ENCODE data around the gene UNKL. TPM values are rescaled to one million over a fixed set of nuclear protein-coding genes. Genes with fewer than 3 reads are reported as not detected.
A peak's percentile ranks its signal among the peaks of the same experiment; 100 is the strongest.

UNKL gene
- total and polyA plus RNA-seq, 8 donors: 4.8 to 75.0 (median 28.2) TPM

DNA sequence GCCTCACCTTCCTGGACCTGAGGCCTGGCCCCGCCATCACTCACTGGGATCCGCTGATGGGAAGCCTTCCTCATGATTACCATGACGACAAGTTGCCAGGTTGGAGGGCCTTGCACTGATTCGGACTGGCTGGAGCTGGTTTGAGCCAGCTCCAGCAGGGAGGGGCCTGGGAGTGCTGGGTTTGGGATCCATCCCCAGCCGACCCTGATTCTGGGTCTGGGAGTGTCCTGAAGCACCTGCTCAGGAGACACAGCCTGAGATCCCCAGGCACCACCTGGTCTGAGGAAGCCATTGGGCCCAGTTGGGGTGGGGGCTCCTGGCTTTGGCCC is 86.9 kb downstream of the UNKL start:
- Histone ChIP-seq H3K27ac (no peak overlapping the region), H3K4me1 (peaks cover 17 to 18% (median 17%) of the 10 kb centered on the region in 4 donors), H3K4me3 (no peak overlapping the region), H3K27me3 (peaks cover 0 to 28% (median 15%) of the 10 kb centered on the region in 3 donors), H3K36me3 (peaks cover 24 to 54% (median 44%) of the 10 kb centered on the region in 4 donors), H3K9me3 (peaks cover 0 to 8% (median 6%) of the 10 kb centered on the region in 4 donors)
- DNase-seq: no peak
- 30 to 72% (median 60%) methylated on average over 2 to 5 of the region's 5 CpGs for WGBS, 5 donors
- TF ChIP-seq POLR2A (IDR thresholded peaks at IDR 0.05) (no peak), EP300 (IDR thresholded peaks at IDR 0.05) (no peak), CTCF (IDR thresholded peaks at IDR 0.05) (no peak), POLR2AphosphoS5 (IDR thresholded peaks at IDR 0.05) (no peak)
- intact Hi-C loops (cut with DNase I; ENCODE audit: low total_unique reads): no loop called here

GRCh38 chr16:1326946-1327618 is 87.4 kb downstream of the UNKL start:
- peaks cover 12 to 13% (median 12%) of the 10 kb centered on the region in 4 donors for H3K4me1 ChIP-seq
- peaks cover 0 to 8% (median 6%) of the 10 kb centered on the region in 4 donors for H3K9me3 ChIP-seq
- WGBS, 5 donors: 74 to 83% (median 77%) methylated on average over 9 to 17 of the region's 17 CpGs
- intact Hi-C loops (cut with DNase I; ENCODE audit: low total_unique reads): no loop called here
- TF ChIP-seq EP300 (IDR thresholded peaks at IDR 0.05) (no peak), POLR2AphosphoS5 (IDR thresholded peaks at IDR 0.05) (no peak), CTCF (IDR thresholded peaks at IDR 0.05) (no peak), POLR2A (IDR thresholded peaks at IDR 0.05) (no peak)
- H3K4me3 ChIP-seq: no peak overlapping the region
- H3K27ac ChIP-seq: peak overlapping the region in 1 of 5 donors; percentile 26
- H3K36me3 ChIP-seq: peaks cover 24 to 59% (median 49%) of the 10 kb centered on the region in 4 donors
- peaks cover 0 to 23% (median 10%) of the 10 kb centered on the region in 3 donors for H3K27me3 ChIP-seq
- no peak for DNase-seq

DNA sequence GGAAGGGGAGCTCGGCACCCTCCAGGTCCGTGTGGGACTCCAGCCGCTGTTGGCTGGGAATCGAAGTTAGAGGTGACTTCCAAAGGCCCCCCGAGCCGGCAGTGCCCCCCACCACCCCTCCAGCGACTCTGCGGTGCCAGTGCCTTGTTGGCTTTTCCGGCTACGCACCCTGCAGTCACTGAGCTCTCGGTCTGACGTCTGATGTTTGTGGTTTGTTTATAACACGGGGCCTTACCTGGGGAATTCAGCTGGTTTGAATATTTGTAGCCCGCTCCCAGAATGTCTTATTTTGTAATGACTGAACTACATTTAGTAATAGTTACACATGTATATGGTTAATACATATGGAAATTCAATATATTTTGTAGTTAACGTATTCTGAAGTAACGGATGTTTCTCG is 88.1 kb downstream of the UNKL start:
- WGBS, 5 donors: 65 to 76% (median 66%) methylated on average over 13 to 17 of the region's 17 CpGs
- Histone ChIP-seq H3K4me3 (no peak overlapping the region), H3K27me3 (peaks cover 0 to 16% (median 6%) of the 10 kb centered on the region in 3 donors), H3K36me3 (peaks cover 31 to 66% (median 56%) of the 10 kb centered on the region in 4 donors), H3K27ac (peak overlapping the region in 1 of 5 donors; percentile 42), H3K4me1 (peaks cover 5 to 6% (median 5%) of the 10 kb centered on the region in 4 donors), H3K9me3 (peaks cover 0 to 8% (median 6%) of the 10 kb centered on the region in 4 donors)
- DNase-seq: no peak
- intact Hi-C loops (cut with DNase I; ENCODE audit: low total_unique reads): no loop called here
- no peak for TF ChIP-seq EP300 (IDR thresholded peaks at IDR 0.05)
- no peak for TF ChIP-seq POLR2A (IDR thresholded peaks at IDR 0.05)
- TF ChIP-seq POLR2AphosphoS5 (IDR thresholded peaks at IDR 0.05): no peak

DNA sequence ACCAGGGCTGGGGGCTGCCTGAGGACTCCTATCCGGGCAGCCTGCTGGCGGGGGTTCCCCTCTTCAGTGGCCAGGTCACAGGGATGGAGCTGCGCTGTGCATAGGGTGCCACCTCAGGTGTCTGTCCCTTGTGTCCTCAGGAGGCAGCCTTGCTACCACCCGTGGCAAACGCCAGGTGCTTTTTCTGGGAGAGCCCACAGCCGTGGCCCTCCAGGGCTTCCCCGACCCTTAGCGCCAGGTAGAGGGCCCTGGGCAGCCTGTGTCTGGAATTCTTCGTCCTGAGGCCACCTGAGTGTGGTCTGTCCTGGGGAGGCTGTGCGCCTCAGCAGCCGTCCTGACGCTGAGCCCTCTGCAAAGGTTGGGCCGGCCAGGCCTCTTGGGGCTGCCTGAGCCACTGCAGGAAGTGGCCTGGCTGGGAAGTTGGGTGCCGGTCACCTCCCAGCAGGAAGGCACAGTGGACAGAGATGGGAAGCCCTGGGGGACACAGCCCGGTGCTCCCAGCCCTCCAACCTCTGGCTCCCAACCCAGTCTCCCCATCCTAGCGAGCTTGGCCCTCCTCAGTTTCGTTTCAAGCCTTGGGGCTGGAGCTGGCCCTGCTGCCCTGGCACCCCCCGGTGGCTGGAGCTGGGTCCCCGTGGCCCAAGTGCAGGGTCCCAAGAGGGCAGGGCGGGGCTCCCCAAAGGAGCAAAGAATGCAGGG is 88.7 kb downstream of the UNKL start:
- DNase-seq: no peak
- 65 to 80% (median 72%) methylated on average over 10 to 20 of the region's 20 CpGs for WGBS, 5 donors
- Histone ChIP-seq H3K36me3 (peaks cover 35 to 71% (median 62%) of the 10 kb centered on the region in 4 donors), H3K27ac (peak overlapping the region in 1 of 5 donors; percentile 42), H3K4me1 (peaks cover 0 to under 1% (median 0%) of the 10 kb centered on the region in 4 donors), H3K27me3 (peaks cover 0 to 10% (median under 1%) of the 10 kb centered on the region in 3 donors), H3K9me3 (peaks cover 0 to 8% (median 6%) of the 10 kb centered on the region in 4 donors), H3K4me3 (no peak overlapping the region)
- intact Hi-C loops (cut with DNase I; ENCODE audit: low total_unique reads): no loop called here
- no peak for TF ChIP-seq POLR2A (IDR thresholded peaks at IDR 0.05)
- TF ChIP-seq CTCF (IDR thresholded peaks at IDR 0.05): no peak
- no peak for TF ChIP-seq POLR2AphosphoS5 (IDR thresholded peaks at IDR 0.05)
- TF ChIP-seq EP300 (IDR thresholded peaks at IDR 0.05): no peak
